22Rv1 (cell line): ENCODE data around the gene PLXDC2.

Source experiments
- H3K27ac ChIP-seq: fragments of 450-650 bp; 2 replicates; pipeline ENCODE4 v1.5.1; 2017
- CTCF ChIP-seq: fragments of 450-650 bp; IDR thresholded peaks from 2 replicates; pipeline ENCODE4 v1.5.1; 2017; ENCODE audit warnings: mild to moderate bottlenecking
- ZFX ChIP-seq: fragments of 450-650 bp; IDR thresholded peaks from 2 replicates; pipeline ENCODE4 v1.6.1; 2017; ENCODE audit warnings: antibody characterized with exemption, borderline replicate concordance

PLXDC2 gene

GRCh38 chr10:19860107-19860506 is 43.9 kb downstream of the PLXDC2 start:
- TF ChIP-seq ZFX (no peak), CTCF (no peak)
- H3K27ac ChIP-seq, result no peak overlapping the region

- no peak for TF ChIP-seq ZFX
- TF ChIP-seq CTCF, result no peak
- no peak overlapping the region for H3K27ac ChIP-seq
Observed at GRCh38 chr10:19862811-19863515, 46.7 kb downstream of the PLXDC2 start.

GRCh38 chr10:19865676-19866075 is 49.4 kb downstream of the PLXDC2 start:
- H3K27ac ChIP-seq, result no peak overlapping the region
- TF ChIP-seq ZFX (no peak), CTCF (no peak)

GRCh38 chr10:19869370-19869769 is 53.1 kb downstream of the PLXDC2 start:
- H3K27ac ChIP-seq, result no peak overlapping the region
- TF ChIP-seq CTCF, result no peak
- TF ChIP-seq ZFX, result no peak

- no peak overlapping the region for H3K27ac ChIP-seq
- TF ChIP-seq CTCF (no peak), ZFX (no peak)
Observed at GRCh38 chr10:19872504-19873271, 56.5 kb downstream of the PLXDC2 start.

GRCh38 chr10:19874190-19874589 is 58.0 kb downstream of the PLXDC2 start:
- TF ChIP-seq ZFX (no peak), CTCF (no peak)

GRCh38 chr10:19874791-19875190 is 58.6 kb downstream of the PLXDC2 start:
- H3K27ac ChIP-seq, result no peak overlapping the region
- no peak for TF ChIP-seq CTCF

More at GRCh38 chr10:19874190-19874589, 58.0 kb downstream of the PLXDC2 start:
- H3K27ac ChIP-seq, result no peak overlapping the region
